Measurements from ENCODE around the gene ERF. TPM values are rescaled to one million over a fixed set of nuclear protein-coding genes. Genes with fewer than 3 reads are reported as not detected.

The ERF gene
- total and polyA plus RNA-seq, 10 of the 15 experiments (the other 5 are each of a cell fraction or from before 2014, with no cell fraction given) = 0.02 to 51.8 (median 14.4) TPM

GRCh38 chr19:42206871-42207755 is 47.8 kb downstream of the ERF start:
- SMC1A ChIA-PET (ENCODE audit: uncharacterized antibody, unreplicated experiment) = interaction anchor here (1.1 kb wide), 1 partner anchor 8 kb away, joined by 4 read pairs; no protein-coding TSS in a partner anchor
- Histone ChIP-seq H3K79me2 (ENCODE audit: control insufficient read depth, insufficient read depth, low read length) (peaks cover 3% of the 10 kb centered on the region), H3K9me3 (replicated peaks; ENCODE audit: control insufficient read depth, insufficient read depth, low read length) (no peaks in the 10 kb centered on the region), H3K4me1 (ENCODE audit: control insufficient read depth, insufficient read depth, low read length) (peaks cover 11% of the 10 kb centered on the region), H3K9ac (ENCODE audit: control insufficient read depth, insufficient read depth, low read length) (no peak overlapping the region), H3K4me3 (no peak overlapping the region), H4K20me1 (ENCODE audit: control insufficient read depth, insufficient read depth) (no peaks in the 10 kb centered on the region), H3K36me3 (ENCODE audit: control insufficient read depth in 2 of 2, insufficient read depth in 2 of 2, low read length in 1 of 2) (peaks cover 29 to 32% of the 10 kb centered on the region in 2 experiments), H2AFZ (ENCODE audit: control insufficient read depth, low read depth, low read length) (no peak overlapping the region), H3K27me3 (replicated peaks in 1 of 2; ENCODE audit: control insufficient read depth in 2 of 2, insufficient read depth in 2 of 2, low read length in 1 of 2) (no peaks in the 10 kb centered on the region), H3K4me2 (ENCODE audit: control insufficient read depth, insufficient read depth) (no peak overlapping the region), H3K27ac (ENCODE audit: control insufficient read depth, insufficient read depth) (no peak overlapping the region)
- 90% methylated on average over 14 of the region's 14 CpGs for WGBS (ENCODE audit: insufficient coverage, insufficient replicate concordance, low lambda C conversion rate, missing lambda C conversion rate)
- POLR2A ChIA-PET = interaction anchor here (1.3 kb wide), 1 partner anchor 12 kb away, joined by 3 read pairs; no protein-coding TSS in a partner anchor
- CTCF ChIA-PET = no interaction called here
- no peak for FAIRE-seq
- intact Hi-C loops (cut with micrococcal nuclease; ENCODE audit: unreplicated experiment) = no loop called here
- DNase-seq (ENCODE audit: low read depth, low spot score) = no peak
- TF ChIP-seq MXI1 (IDR thresholded peaks at IDR 0.05; ENCODE audit: low read depth, low read length) = no peak
- TF ChIP-seq CEBPB (IDR thresholded peaks at IDR 0.05; ENCODE audit: borderline replicate concordance in 1 of 2, low read depth in 2 of 2, low read length in 2 of 2) = no peak
- TF ChIP-seq RAD51 (IDR thresholded peaks at IDR 0.05) = no peak
- no peak for TF ChIP-seq HDAC2 (IDR thresholded peaks at IDR 0.05)
- no peak for TF ChIP-seq RUNX3 (IDR thresholded peaks at IDR 0.05; ENCODE audit: low read length)
- no peak for TF ChIP-seq CHD4 (IDR thresholded peaks at IDR 0.05)
- TF ChIP-seq ETV6 (conservative IDR thresholded peaks at IDR 0.05 in 1 of 2, IDR thresholded peaks at IDR 0.05 in 1 of 2; ENCODE audit: borderline replicate concordance in 1 of 2, low read depth in 1 of 2) = no peak
- TF ChIP-seq CUX1 (IDR thresholded peaks at IDR 0.05; ENCODE audit: insufficient replicate concordance, low read depth, low read length) = no peak
- no peak for TF ChIP-seq MYB (IDR thresholded peaks at IDR 0.05; ENCODE audit: borderline replicate concordance, low read depth, low read length)
- TF ChIP-seq CTCF (IDR thresholded peaks at IDR 0.05 in 2 of 3, conservative IDR thresholded peaks at IDR 0.05 in 1 of 3; ENCODE audit: control insufficient read depth in 2 of 3, extremely low read depth in 1 of 3, insufficient read depth in 1 of 3, low read depth in 3 of 3, low read length in 3 of 3) = no peak
- no peak for ATAC-seq
- BruUV-seq (replicated peaks) = no TSS peak
- in situ Hi-C loops (cut with MboI) = no loop called here
- RAD21 ChIA-PET (ENCODE audit: unreplicated experiment) = interaction anchor here (1.3 kb wide), 1 partner anchor 13 kb away, joined by 3 read pairs; the partner anchor contains the start of gene ZNF526
